ENCODE data around the gene TUBGCP3.

Gene TUBGCP3

DNA sequence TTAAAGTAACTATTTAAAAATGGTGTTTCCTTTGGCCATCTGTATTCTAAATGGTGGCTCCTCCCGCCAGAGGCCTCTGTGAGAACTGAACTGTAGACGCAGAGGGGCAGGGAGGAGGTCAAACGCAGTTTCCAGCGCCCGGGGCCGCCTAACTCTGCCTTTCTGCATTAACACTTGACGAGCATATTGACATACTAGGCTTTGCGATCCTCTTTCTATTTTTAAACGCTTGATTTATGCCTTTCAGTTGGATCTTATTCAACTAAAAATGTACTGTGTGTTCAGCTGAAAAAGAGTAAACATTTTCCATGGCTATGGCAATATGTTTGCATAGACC is 137.1 kb downstream of the TUBGCP3 start:
- no peak for DNase-seq

DNA sequence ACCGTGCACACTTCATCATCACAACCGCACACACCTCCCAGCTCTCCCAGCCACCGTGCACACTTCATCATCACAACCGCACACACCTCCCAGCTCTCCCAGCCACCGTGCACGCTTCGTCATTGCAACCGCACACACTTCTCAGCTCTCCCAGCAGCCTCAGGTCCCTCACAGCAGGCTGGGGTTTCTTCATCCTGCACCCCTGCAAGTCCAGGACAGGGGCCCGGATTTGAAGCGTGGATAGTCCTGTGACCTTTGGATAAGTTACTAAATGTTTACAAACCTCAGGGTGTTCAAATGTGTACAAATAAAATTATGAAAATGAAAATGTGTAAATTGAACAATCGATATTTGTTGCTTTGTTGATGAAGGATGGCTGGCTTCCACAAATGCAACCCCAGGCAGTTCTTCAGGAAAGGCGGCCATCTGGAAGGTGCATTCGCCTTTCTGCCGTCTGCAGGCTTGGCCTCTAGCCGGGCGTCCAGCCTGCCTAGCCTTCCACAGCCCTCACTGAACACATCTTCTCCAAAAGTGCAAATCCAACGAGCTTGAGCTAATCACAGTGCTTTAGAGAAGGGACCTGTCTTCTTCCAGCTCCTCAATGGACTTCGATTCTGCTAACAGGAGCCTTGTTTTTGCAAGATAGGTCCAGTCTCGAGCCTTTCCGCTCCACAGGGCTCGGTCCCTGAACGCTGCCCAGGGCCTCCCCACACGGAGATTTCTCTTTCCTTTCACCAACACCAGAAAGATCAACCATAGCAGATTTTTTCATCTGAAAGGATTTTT is 137.6 kb downstream of the TUBGCP3 start:
- no peak for DNase-seq

DNA sequence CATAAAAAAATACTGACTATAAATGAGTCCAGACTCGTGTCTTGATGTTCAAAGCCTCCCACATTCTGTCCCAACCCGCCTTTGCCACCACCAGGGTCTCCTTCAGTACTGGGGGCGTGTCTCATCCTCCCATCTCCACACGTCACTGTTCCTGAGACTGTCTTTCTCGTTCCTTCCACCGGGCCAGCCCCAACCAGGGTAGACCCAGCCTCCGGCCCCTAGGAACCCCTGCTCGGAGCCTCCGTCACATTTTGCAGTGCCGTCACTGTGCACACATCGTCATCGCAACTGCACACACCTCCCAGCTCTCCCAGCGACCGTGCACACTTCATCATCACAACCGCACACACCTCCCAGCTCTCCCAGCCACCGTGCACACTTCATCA is 138.4 kb downstream of the TUBGCP3 start:
- no peak for DNase-seq

DNA sequence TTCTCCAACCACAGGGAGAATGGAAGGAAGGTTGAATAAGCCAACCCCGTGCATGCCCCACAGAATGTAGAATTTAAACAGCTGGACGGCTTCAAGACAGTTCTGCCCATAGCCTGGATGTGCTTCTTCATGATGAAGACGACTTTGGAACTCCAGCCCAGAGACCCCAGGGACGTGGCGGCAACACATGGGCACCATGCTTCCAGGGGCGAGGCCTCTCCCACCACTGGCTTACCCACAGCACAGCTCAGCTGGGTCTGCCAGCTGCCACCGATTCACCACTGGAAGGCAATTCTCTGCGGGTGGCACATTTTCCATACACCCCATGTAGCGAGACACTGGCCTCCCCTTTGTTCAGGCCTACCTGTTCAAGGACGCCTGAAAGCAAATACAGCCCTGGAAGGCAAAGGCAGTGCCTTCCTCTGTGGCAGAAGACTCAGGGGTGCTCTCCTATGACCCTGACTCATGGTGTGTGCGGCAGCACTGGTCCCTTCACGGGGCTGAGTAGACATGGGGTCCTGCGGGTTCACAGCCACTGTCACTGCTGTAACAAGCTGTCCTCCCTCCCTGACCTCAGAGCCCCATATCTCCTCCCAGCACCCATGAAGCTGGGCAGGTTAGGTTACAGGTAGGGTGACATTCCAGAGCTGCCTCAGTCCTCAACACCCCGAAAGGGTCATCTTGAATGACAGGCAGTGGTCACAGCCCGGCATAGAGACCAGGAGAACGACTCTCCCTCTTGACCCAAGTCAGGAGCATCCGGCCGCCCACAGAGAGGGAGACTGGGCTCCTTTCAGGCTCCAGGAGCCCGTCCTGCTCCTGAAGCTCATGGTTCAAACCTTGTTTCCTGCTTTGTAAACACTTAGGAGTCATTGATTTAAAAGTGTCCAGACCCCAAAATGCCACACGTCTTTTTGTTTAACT is 139.1 kb downstream of the TUBGCP3 start:
- DNase-seq = no peak

DNA sequence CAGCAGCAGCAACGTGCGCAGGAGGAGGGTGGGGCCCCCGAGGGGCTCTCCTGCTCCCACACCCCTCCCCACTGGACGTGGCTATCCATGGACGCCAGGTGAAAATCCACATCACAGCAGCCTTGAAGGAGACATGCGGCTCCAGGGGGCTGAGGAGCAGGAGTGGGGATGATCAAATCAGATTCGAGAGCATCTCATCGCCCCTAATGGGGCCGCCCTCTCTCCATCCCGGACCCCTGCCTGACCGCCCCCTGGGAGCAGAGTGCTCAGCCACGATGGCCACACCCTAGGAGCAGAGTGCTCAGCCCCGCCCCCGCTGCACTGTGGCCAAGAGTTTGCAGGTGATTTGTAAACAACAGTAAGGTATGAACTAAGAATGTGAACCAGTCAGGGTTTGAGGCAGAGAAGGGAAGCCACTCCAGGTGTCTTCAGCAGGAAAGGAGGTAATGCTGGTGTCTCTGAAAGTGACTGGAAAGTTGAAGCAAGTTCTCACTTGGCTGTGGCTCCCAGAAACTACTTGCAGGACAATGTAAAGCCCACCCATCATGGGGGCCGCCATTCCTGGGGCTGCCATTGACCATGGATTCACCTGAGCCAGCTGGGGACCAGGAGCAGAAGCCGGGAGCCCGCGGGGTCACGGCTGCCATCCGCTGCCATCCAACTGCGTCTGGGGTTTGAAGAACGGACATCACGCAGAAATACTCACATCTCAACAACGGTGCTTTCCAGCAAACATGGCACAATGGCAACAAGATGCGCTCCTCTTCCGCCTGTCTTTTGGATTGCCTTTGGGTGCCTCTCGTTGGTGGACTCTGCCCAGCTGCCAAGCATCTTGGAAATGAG is 140.0 kb downstream of the TUBGCP3 start:
- no peak for DNase-seq

DNA sequence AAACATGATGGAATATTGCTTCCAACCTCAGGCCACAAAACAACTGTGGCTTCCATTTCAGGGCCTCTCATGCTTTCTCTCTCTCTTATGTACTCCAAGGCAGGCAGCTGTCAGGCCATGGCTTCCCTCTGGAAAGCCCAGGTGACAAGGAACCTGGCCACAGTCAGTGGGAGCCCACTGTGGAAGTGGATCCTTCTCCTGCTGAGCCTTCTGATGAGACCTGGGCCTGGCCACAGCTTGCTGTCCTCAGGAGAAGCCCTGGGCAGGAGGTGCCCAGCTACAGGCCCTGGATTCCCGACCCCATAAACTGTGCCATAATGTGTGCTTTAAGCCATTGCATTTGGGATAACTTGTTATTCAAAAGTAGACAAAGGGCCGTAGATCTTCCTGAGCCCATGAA is 140.6 kb downstream of the TUBGCP3 start:
- no peak for DNase-seq

DNA sequence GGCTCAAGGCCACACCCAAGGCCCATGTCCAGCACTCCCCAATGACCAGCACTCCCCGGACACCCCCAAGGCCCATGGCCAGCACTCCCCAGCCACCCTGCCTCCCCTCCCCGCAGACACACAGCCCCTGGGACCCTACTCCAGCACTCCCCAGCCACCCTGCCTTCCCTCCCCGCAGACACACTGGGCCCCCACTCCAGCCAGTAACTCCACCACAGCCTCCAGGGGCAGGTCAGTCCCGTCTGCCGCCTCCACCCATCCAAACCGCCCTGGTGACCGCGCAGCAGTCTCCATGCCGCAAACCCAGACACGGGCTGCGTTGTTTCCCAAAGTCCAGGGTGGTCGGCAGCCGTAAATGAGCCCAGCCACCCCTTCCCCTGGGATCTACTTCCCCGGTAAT is 141.1 kb downstream of the TUBGCP3 start:
- DNase-seq = no peak

DNA sequence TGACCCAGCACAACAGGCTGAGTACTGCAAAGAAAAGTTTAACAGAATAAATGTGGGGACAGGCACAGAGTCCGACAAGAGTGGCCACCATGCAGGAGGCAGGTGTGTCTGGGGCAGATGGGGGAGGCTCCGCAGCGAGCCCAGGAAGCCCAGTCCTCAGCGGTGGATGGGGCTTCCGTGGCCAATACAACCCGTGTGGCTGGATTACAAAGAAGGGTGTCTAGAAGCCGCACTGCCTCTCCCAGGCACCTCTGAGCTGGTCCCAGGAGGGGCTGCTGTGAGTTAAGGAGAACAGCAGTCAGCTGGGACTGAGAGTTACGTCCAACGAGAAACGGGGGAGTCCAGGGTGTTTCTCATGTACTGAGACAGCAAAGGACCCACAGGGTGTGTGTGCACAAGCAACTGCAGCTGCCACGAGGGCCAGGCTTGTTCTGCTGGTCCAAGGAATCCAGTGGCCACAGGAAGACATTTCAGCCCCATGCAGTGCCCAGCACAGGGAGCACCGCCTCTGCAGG is 141.5 kb downstream of the TUBGCP3 start:
- DNase-seq = no peak

DNA sequence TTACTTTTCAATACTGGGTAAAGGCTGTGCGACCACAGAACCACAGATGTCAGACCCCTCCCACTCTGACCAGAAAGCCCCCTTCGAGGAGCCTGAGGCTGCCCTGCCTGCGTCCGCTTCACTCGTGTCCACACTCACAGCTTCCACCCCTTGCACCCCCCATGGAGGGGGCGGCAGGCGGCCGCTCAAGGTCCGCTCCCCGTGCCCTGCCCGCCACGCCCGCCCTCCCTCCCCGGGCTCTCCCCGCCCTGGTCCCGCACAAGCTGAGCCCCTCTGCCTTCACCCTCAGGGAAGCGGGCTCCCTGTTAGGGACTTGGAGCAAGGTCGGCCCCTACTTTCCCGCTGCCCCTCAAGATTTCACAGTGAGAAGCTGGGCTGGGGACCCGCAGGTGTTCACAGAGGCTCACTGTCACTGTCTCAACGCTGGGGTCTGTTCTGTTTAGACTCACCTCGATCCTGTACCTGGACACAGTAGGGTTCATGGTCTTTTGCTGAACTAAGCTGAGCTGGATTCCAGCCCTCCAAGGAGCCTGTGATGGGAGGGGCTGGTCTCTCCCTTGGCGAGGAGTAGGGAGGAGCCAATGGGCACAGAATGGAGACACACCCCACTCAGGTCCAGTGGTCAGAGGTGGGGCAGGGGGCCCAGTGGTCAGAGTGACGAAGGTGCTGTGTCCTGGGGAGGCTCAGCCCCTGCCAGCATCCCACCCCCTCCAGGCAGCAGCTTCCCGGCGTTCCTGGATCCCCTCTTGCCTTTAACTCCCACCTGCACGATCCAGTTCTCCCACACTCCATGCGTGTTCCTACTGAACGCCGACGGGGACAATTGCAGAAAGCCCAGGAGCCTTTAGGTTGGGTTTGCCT is 142.3 kb downstream of the TUBGCP3 start:
- no peak for DNase-seq

DNA sequence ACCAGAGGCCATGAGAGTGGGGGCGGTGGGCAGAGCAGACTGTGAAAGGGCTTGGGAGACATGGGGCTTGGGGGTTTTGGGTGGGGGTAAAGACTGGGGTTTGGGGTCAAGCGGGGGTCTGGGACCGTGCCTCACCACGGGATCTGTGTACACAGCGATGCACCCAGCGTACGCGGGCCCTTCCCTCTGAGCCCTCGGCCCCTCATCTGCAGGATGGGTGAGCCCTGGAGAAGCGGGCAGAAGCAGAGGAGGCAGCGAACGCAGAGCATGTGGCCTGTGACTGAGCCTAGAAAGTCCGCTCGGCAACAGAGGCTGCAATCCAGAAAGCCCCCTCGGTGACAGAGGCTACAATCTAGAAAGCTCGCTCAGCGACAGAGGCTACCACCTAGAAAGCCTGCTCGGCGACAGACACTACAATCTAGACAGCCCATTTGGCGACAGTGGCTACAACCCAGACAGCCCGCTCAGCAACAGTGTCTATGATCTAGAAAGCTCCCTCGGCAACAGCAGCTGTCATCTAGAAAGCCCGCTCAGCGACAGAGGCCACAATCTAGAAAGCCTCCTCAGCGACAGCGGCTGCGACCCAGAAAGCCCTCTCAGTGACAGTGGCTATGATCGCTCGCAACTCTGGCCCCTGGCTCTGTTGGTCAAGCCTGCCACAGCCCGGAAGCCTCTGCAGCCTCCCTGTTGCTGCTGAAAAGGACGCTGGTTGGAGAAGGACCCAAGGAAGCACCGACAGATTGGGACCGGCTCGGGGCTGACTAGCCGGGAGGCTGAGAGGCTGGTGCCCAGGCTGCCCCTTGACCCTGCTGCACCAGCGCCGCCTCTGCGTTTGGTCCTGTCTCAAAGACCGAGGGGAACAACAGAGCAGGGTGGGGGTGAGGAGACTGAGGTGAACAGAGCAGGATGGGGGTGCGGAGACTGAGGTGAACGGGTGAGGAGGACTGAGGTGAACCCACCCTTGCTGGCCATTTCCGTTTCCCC is 143.2 kb downstream of the TUBGCP3 start:
- DNase-seq = no peak

DNA sequence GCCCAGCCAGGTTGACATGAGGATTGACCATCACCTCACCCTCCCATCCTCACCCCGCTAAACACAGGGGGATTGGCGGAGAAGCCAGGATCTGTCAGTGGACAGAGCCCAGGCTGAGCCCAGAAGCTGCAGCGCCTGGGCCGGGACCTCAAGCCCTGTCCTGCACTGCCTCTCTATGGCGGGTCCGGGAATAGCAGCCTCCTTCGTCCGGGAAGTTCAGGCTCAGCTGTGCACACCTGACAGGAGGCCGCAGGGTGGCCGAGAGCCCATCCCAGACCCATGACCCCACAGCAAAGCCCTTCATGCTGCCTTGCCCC is 144.0 kb downstream of the TUBGCP3 start:
- peak in 1 of 2 donors; percentile 14 for DNase-seq

DNA sequence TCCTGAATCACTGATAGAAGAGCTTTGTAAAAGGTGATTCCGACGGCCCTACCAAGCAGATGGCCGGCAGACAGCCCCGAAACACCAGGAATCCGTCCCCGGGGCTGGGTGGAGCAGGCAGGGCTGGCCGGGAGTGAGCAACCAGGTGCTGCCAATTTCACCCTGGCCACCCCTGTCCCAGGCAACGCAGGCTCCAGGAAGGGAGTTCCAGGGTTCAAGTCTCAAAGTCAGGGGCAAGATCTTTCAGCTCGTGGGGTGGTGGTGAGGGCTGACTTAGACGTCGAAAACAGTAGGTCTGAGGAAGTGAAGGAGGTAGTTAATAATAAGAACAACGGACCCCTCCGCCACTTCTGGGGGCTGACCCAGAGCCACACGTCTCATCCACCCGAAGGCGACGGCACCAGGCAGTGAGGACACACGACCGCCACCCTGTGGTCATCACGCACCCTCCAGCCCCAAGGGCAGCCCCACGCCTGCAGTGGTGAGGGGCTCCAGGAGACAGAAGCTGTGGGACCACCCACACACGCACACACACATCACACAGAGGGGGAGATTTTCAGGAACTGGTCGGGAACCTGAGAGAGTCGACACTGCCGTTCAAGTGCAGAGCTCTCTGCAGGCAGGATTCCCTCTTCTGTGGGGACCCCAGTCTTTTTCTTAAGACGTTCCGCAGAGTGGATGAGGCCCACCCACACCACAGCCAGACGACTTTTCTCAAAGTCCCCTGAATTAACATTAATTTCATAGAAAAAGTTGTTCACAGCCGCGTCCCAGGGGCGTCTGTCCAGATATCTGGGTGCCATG is 144.6 kb downstream of the TUBGCP3 start:
- DNase-seq = no peak

DNA sequence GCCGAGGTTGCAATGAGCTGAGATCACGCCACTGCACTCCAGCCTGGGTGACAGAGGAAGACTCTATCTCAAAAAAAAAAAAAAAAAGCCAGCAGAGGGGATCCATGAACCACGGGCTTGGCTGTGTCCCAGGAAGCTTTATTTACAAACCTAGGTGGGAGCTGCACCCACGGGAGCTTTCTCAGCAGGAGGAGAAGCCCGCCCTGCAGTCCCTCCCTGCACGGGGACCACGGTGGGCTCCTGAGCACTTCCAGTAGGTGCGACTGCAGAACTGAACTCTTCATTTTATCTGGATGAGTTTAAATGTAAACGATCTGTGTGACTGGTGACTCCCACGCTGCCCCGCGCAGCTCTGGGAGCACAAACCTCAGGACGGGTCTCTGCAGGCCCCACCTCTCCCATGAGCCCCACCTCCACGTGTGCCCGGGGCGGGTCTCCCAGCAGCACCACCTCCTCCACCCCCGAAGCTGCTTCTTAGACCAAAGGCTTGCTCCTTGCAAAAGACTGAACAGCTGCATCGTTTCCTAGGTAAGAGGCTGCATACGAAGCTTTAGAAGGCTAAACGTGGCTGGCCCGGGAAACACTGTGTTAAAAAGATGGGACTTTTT is 145.4 kb downstream of the TUBGCP3 start:
- no peak for DNase-seq

DNA sequence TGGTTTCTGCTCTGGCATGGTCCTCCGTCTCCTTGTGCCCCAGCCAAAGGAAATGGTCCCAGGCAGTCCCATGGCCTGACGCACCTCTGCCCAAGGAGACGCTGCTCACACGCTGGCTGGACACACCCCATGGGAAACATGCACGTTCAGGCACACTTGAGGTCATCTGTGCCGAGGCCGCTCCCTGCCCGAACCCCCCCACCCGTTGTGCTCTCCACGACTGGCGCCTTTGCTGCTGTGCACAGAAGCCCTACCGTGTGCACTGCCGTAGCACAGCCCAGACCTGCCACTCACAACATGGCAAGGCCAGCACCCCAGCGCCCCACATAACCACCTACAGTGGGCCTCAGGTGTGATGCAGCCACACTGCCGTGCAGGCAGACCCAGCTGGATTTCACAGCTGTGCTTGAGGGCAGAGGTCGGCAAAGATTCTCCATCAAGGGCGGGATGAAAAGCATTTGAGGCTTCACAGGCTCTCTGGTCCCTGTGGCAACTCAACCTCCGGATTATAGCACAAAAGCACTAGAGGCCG is 146.1 kb downstream of the TUBGCP3 start:
- no peak for DNase-seq

DNA sequence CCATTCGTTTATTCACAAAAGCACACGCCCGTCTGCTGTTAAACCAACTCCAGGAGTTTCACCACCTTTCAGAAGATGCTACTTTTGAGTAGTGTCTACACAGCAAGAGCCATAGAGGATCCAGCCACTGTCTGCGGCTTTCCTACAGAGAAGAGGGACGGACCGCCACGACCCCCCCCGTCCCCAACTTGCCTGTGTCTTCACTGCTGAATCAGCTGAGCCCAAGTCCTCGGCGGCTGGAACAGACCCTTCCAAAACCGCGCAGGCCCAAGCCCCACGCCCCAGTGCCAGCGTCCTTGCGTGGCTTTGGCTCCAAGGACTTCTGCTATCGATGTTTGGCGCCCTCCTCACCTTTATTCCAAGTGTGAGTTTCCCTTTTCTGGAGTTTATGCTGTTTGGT is 146.7 kb downstream of the TUBGCP3 start:
- no peak for DNase-seq

DNA sequence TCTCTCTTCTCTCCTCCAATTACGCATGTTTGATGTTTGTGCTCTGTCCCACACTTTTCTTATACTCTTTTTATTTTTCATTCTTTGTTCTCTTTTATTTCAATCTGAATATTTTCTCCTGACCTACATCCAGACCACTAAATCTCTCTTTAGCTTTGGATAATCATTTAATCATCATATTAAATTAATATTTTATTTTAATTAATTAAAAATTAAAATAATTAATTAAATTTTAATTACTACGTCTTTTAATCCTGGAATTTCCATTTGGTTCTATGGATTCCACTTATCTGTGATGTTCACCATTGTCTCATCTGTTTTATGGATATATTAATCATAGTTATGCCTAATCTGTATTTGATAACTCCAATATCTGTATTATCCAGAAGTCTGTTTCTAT is 149.4 kb downstream of the TUBGCP3 start:
- no peak for DNase-seq

DNA sequence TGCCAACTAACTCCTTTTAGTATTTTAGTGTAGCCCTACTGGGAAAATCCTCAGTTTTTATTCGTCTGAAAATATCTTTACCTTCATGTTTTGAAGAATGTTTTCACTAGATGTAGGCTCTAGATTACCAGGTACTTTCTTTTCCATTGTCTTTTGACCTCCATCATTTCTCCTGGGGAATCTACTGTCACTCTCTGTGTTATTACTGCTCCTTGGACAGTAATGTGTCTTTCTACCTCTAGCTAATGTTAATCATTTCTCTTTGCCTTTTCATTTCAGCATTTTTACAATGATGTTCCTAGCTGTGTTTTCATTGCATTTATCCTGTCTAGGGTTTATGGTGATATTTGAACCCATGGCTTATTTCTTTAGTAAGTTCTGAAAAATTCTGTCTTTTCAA is 149.9 kb downstream of the TUBGCP3 start:
- DNase-seq = no peak

DNA sequence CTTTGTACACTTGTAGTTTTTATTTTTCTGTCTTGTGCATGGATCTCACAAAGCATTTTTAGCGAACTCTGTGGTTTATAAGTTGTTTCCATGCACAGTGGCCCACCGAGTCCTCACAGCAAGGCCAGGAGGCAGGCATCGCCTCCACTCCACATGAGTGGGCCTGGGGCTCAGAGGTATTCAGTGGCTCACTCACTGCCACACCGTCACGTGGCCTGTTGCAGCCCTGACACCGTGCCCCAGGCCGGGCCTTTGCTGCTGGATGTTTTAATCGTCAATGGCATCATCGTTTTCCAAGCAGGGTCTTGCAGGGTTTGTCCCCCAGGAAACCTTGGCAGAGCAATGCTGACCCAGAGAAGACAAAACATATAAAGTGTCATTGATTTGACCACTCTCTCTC is 152.0 kb downstream of the TUBGCP3 start:
- DNase-seq = no peak

Measured in CD4-positive, alpha-beta T cell treated with Interleukin-1 beta for 1 hour (primary cell).